GM10266 (cell line): ENCODE data around the gene SPATA2.

Experiments
- DNase-seq: peaks from one replicate; pipeline ENCODE4 v3.0.0; 2012; ENCODE audit errors: extremely low spot score
- TF ChIP-seq, protein P1 (sequence below): IDR thresholded peaks from 2 replicates; pipeline ENCODE4 v1.5.1; 2012; ENCODE audit warnings: mild to moderate bottlenecking, low read depth; ENCODE audit not compliant: control insufficient read depth, insufficient read depth; ENCODE audit errors: missing control alignments

Gene SPATA2

DNA sequence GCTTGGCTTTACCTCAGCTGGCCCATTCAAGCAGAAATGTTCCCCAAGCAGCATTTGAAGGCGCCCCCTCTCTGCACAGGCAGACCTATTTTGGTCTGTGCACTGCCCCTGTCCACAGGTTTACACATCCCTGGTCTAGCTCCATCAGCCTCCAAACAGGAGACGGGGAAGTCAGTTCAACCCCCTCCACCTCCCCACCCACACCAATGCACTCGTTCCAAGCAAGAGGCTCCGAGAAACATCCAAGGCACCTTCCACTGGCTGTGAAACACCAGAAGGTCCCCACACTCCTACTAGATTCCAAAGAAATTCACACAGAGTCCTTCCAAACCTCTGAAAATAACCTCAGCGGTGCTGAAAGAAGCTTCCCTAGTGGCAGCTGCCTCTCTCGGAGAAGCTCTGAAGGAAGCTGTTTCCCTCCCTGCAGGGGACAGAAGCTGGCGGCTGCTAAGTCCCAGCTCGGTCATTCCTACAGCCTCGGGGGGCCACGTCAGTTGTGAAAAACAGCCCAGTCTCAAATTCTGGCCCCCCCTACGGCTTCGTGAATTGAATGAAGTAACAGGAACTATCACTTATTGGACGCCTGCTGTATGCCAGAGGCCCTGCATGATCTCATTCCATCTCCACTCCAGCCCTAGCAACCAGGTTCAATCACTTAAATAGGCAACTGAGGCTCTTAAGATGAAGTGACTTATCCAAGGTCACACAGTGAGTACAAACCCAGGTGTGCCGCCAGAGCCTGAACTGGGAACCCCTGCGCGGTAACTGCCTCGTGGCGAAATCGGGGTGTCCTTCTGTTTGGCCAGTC, 815 bp downstream of the SPATA2 start:
- TF ChIP-seq, protein P1, sequence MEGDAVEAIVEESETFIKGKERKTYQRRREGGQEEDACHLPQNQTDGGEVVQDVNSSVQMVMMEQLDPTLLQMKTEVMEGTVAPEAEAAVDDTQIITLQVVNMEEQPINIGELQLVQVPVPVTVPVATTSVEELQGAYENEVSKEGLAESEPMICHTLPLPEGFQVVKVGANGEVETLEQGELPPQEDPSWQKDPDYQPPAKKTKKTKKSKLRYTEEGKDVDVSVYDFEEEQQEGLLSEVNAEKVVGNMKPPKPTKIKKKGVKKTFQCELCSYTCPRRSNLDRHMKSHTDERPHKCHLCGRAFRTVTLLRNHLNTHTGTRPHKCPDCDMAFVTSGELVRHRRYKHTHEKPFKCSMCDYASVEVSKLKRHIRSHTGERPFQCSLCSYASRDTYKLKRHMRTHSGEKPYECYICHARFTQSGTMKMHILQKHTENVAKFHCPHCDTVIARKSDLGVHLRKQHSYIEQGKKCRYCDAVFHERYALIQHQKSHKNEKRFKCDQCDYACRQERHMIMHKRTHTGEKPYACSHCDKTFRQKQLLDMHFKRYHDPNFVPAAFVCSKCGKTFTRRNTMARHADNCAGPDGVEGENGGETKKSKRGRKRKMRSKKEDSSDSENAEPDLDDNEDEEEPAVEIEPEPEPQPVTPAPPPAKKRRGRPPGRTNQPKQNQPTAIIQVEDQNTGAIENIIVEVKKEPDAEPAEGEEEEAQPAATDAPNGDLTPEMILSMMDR = no peak
- DNase-seq = no peak

DNA sequence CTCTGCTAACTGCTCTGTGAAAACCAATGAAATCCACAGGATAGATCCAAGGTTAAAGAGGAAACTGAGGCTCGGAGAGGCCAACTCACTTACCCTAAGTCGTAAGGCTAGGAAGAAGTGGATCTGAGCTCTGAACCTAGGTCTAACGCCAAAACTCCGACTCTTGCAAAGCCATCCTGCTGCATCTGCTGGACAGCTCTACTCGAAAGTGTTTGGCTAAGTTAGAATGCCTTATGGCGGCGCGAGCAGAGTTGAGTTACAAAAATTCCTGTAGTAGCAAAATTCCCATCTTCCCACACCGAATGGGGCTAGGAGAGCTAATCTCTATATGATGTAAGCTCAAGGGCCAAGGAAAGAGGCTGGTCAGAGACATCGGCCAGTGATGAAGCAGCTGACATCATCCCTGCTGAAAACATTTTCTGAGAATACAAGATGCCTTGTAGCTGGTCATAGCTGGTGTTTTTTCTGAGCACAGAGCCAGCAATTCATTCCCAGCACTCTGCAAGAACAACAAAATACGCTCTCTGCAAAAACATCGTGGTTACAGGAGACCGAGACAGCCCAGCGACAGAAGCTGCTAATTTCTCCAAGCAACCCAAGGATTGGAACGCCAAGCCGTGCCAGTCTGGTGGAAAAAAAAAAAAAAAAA, 1.8 kb downstream of the SPATA2 start:
- TF ChIP-seq, protein P1 = no peak
- no peak for DNase-seq

DNA sequence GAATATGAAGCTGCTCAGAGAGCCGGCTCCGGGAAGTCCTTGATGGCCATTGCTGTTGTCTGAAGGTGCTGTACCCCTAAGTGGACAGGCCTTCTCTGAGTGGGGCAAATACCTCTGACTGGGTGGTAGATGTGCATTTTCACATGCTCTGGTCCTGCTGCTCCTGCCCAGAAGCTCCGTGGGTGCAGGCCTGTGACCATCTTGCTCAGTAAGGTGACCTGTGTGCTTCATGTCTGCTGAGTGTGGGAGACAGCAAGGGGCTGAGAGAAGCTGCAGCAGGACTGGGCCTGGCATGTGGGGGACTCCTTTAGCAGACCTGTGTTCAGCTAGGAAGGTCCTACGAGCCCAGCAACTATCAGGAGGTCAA, 5.0 kb downstream of the SPATA2 start:
- no peak for DNase-seq
- TF ChIP-seq, protein P1 = no peak

DNA sequence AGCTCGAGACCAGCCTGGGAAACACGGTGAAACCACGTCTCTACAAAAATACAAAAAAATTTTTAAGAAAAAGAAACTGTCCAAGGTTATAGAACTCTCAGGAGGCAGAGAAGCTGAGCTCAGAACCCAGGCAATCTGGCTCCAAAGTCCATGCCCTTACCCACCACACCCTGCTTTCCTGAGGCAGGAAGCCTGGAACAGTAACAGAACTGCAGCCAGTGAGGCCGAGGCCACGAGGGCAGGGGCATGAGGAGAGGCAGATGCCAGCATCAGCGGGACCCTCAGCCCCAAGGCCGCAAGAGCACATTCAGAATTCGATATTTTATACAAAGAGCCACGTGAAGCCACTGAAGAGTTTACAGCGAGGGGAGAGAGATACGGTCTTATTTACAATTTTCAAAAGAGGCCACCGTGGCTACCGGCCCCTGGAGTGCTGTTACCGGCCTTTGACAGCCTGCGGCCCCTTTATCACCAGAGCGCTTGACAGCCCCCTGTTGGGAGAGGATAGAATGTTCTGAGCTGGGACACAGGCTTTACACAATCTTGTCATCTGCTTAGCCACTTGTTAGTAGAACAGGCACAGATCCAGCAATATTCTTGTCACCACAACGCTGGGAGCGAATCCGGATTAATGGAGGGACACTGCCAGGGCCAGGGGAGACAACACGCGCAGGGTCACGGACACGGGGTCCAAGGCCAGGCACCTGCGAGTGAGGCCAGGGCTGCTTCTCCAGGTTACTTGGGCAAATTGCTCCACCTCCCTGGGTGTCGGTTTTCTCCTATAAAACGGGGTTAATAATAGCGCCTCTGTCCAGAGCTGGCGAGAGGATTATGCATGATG, 5.6 kb downstream of the SPATA2 start:
- DNase-seq = no peak
- TF ChIP-seq, protein P1 = no peak

DNA sequence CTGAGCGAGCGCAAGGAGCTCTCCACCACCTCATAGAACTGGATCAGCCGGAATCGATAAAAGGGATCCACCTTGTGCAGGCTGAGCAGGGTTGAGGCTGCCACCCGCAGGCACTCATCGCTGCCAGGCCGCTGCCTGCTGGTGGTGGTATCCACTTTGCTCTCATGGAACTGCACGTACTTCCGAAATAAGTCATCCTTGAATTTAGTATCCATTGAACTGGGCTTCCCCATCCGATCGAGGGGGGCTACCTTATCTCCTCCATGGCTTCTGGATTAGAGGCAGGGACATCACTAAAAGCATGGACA, 7.1 kb downstream of the SPATA2 start:
- TF ChIP-seq, protein P1 = no peak
- no peak for DNase-seq

DNA sequence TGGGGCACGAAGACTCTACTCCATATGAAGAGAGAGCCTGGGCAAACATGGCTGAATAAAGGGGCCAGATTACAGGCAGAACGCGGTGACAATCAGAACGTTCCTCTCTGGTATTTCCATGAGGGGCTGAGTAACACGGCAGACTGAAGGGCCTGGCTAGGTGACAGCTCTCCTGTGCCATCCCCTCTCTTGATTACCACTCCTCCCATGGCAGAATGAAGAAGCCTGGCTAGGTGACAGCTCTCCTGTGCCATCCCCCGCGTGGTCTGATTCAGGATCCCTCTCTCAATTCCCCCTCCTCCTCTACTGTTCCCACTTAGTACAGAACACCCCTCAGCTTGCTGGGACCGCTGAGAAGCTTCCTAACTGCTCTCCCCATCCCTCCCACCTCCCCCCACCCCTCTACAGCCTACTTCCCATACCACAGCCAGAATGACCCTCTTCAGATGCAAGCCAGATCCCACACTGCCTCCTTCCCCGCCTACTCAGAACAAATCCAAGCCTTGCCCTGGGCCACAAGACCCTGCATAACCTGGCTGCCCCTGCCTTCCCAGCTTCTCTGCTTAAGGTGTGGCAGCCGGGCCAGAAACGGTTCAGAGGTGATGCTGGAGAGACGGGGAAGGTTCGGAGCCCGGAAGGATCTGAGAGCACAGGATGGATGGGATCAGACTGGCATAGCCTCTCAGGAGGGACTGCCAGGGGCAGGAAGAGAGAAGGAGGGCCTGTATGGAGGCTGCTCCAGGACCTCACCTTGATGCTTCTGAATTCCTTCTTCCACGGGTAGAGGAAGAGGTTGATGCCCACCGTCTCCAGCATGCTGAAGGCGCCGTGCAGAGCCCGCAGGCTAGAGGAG, 7.7 kb downstream of the SPATA2 start:
- TF ChIP-seq, protein P1 = no peak
- no peak for DNase-seq
